HepG2 (cell line): ENCODE measurements around the gene ECD. TPM values are rescaled to one million over a fixed set of nuclear protein-coding genes. Genes with fewer than 3 reads are reported as not detected.

ENCODE experiments used
- ATAC-seq: fragments of 200-7000 bp; cut with Tn5 transposase; 3 replicates; pipeline ENCODE4 v1.9.1; 2020; ENCODE audit warnings: mild to moderate bottlenecking, moderate library complexity
- BruUV-seq: library from RNA; stranded (reverse); fragments of 400-500 nt; replicated peaks from 2 replicates; lab custom pipeline; 2021; lab: Mats Ljungman, UMichigan
- CTCF ChIA-PET: fragments of 300-600 bp; formaldehyde crosslinking; extraction: SDS; loops from one replicate; lab custom pipeline; 2021; ENCODE audit warnings: low total read pairs, inconsistent platforms, low intra/inter-chr PET ratio; lab: Yijun Ruan, JAX
- POLR2A ChIA-PET: fragments of 350-600 bp; sonication (Branson Sonifier 250); formaldehyde crosslinking; loops from one replicate; lab custom pipeline; 2020; ENCODE audit warnings: antibody characterized with exemption, inconsistent platforms; lab: Yijun Ruan, JAX
- DNase-seq: peaks from one replicate; pipeline ENCODE4 v3.0.0-alpha.2; 2015; ENCODE audit warnings: low spot score
- FAIRE-seq: peaks from 3 replicates; lab custom pipeline; 2011; peaks lifted over from hg19 to GRCh38; lab: Jason Lieb, UNC
- H2AFZ ChIP-seq: one replicate; pipeline ENCODE4 v1.6.1; 2011; ENCODE audit warnings: low read length, inconsistent platforms
- H3K27ac ChIP-seq: fragments of 300-600 bp; 3 replicates; pipeline ENCODE4 v1.8.0; 2011; ENCODE audit warnings: mixed run types, mild to moderate bottlenecking, mixed read lengths, low read length, inconsistent platforms; ENCODE audit not compliant: insufficient read depth; ENCODE audit errors: extremely low read length
- H3K27me3 ChIP-seq, 2 experiments: fragments of 200-600 bp in 1 of 2; 2 replicates in 1 of 2; 3 replicates in 1 of 2; pipeline versions ENCODE4 v1.6.0 to v1.8.0; 2011; ENCODE audit warnings: low read length in 2 of 2, mild to moderate bottlenecking in 2 of 2, moderate library complexity in 2 of 2, inconsistent platforms in 1 of 2; ENCODE audit not compliant: insufficient read depth in 2 of 2, control insufficient read depth in 1 of 2
- H3K36me3 ChIP-seq, 2 experiments: fragments of 200-600 bp in 1 of 2; replicated peaks in 1 of 2; 2 replicates in 1 of 2; 3 replicates in 1 of 2; pipeline versions ENCODE4 v1.5.1 to v1.8.0; 2011; ENCODE audit warnings: low read length in 2 of 2, inconsistent platforms in 1 of 2; ENCODE audit not compliant: insufficient read depth in 2 of 2, control insufficient read depth in 1 of 2
- H3K4me1 ChIP-seq: 2 replicates; pipeline ENCODE4 v1.5.1; 2012; ENCODE audit warnings: low read length, inconsistent platforms; ENCODE audit not compliant: insufficient read depth
- H3K4me2 ChIP-seq: 2 replicates; pipeline ENCODE4 v1.6.0; 2011; ENCODE audit warnings: low read depth, low read length, inconsistent platforms
- H3K4me3 ChIP-seq, 3 experiments: fragments of 200-600 bp in 1 of 3; sonication (generic), shearing (Covaris generic) in 1 of 3; replicated peaks in 1 of 3; 2 replicates each; pipeline ENCODE4 v1.5.1; 2011 to 2016; ENCODE audit warnings: low read length in 3 of 3, inconsistent platforms in 2 of 3, low read depth in 2 of 3, mild to moderate bottlenecking in 2 of 3, control low read depth in 1 of 3, mixed read lengths in 1 of 3; ENCODE audit not compliant: insufficient read depth in 1 of 3
- H3K79me2 ChIP-seq: one replicate; pipeline ENCODE4 v1.6.1; 2011; ENCODE audit warnings: low read length, inconsistent platforms; ENCODE audit not compliant: insufficient read depth
- H3K9ac ChIP-seq: 2 replicates; pipeline ENCODE4 v1.6.0; 2011; ENCODE audit warnings: mild to moderate bottlenecking, low read depth, low read length, inconsistent platforms; ENCODE audit not compliant: insufficient read depth
- H3K9me3 ChIP-seq: 2 replicates; pipeline ENCODE4 v1.5.1; 2012; ENCODE audit warnings: mild to moderate bottlenecking, low read length
- H4K20me1 ChIP-seq: 2 replicates; pipeline ENCODE4 v1.6.0; 2011; ENCODE audit warnings: inconsistent platforms, mild to moderate bottlenecking, low read length, moderate library complexity; ENCODE audit not compliant: insufficient read depth
- CREM ChIP-seq, 2 experiments: sonication (generic) in 1 of 2; formaldehyde crosslinking in 1 of 2; IDR thresholded peaks; 2 replicates each; pipeline versions ENCODE4 v1.4.0 to v1.6.1; 2016 to 2020; ENCODE audit warnings: antibody characterized with exemption in 1 of 2, mild to moderate bottlenecking in 1 of 2, missing genetic modification reagents in 1 of 2
- FOXA1 ChIP-seq, 2 experiments: fragments of 450-650 bp in 1 of 2; sonication (generic) in 1 of 2; formaldehyde crosslinking in 1 of 2; IDR thresholded peaks; 2 replicates each; pipeline versions ENCODE4 v1.4.0 to v1.6.1; 2016 to 2020; ENCODE audit warnings: missing genetic modification reagents in 1 of 2
- GABPA ChIP-seq, 2 experiments: IDR thresholded peaks; 2 replicates each; pipeline ENCODE4 v1.6.1; 2011 to 2016; ENCODE audit warnings: low read depth in 2 of 2, low read length in 1 of 2, missing biosample characterization in 1 of 2, missing genetic modification characterization in 1 of 2
- RBFOX2 ChIP-seq: fragments of 200-400 bp; formaldehyde crosslinking; IDR thresholded peaks from 2 replicates; pipeline ENCODE4 v1.6.1; 2017; ENCODE audit warnings: low read depth, mild to moderate bottlenecking, low read length
- SOX6 ChIP-seq, 2 experiments: fragments of 450-650 bp in 1 of 2; sonication (generic) in 1 of 2; formaldehyde crosslinking in 1 of 2; IDR thresholded peaks; 2 replicates each; pipeline versions ENCODE4 v1.4.0 to v1.6.1; 2017 to 2020; ENCODE audit warnings: antibody characterized with exemption in 1 of 2, mild to moderate bottlenecking in 1 of 2, missing genetic modification reagents in 1 of 2
- ZBTB40 ChIP-seq, 2 experiments: fragments of 450-650 bp in 1 of 2; sonication (generic) in 1 of 2; formaldehyde crosslinking in 1 of 2; IDR thresholded peaks; 2 replicates each; pipeline versions ENCODE4 v1.6.1 to v1.8.0; 2016 to 2022; ENCODE audit warnings: antibody characterized with exemption in 1 of 2, mild to moderate bottlenecking in 1 of 2, missing genetic modification reagents in 1 of 2
- WGBS: methylation state at CpG from one replicate; pipeline ENCODE4 v1.1.6; 2017; ENCODE audit warnings: low lambda C conversion rate; 5-methylcytosine and 5-hydroxymethylcytosine counted together
- in situ Hi-C: cut with HindIII; loops from 2 replicates; pipeline ENCODE4 v1.10.0; 2017; ENCODE audit warnings: low pct_unique_long_range_greater_than_20kb; ENCODE audit not compliant: extremely low pct_ligation_motif_present
- intact Hi-C: fragments of 100-400 bp; cut with micrococcal nuclease; formaldehyde crosslinking; loops from one replicate; pipeline ENCODE4 v1.10.0; 2022; ENCODE audit not compliant: unreplicated experiment
- polyA plus RNA-seq, 8 experiments: library from polyadenylated mRNA; depleted of rRNA in 3 of 8; stranded (reverse) in 7 of 8; unstranded in 1 of 8; fragments of >200 nt; fragmentation: Illumina TruSeq in 4 of 8; extraction: Trizol in 4 of 8; gene quantifications; 2 replicates each; pipeline versions ENCODE4 v1.2.1 to v1.2.3, GENCODE V29; 2011 to 2016; ENCODE audit warnings: low read depth in 4 of 8, missing spikeins in 1 of 8, mixed read lengths in 1 of 8; ENCODE audit not compliant: insufficient read depth in 1 of 8
- total RNA-seq, 5 experiments: library from RNA; depleted of rRNA; stranded (reverse); fragments of >200 nt; fragmentation: Illumina TruSeq; extraction: Trizol; gene quantifications; 2 replicates each; pipeline ENCODE4 v1.2.3, GENCODE V29; 2016; ENCODE audit warnings: low read depth in 1 of 5
- TF ChIP-seq, protein P1 (sequence below): sonication (generic); formaldehyde crosslinking; IDR thresholded peaks from 2 replicates; pipeline ENCODE4 v1.4.0; 2020; ENCODE audit warnings: missing genetic modification reagents

ECD gene
- total and polyA plus RNA-seq, 2 of the 13 experiments (the other 11 are each of a cell fraction or from before 2014, with no cell fraction given): 21.5 to 27.6 TPM

DNA sequence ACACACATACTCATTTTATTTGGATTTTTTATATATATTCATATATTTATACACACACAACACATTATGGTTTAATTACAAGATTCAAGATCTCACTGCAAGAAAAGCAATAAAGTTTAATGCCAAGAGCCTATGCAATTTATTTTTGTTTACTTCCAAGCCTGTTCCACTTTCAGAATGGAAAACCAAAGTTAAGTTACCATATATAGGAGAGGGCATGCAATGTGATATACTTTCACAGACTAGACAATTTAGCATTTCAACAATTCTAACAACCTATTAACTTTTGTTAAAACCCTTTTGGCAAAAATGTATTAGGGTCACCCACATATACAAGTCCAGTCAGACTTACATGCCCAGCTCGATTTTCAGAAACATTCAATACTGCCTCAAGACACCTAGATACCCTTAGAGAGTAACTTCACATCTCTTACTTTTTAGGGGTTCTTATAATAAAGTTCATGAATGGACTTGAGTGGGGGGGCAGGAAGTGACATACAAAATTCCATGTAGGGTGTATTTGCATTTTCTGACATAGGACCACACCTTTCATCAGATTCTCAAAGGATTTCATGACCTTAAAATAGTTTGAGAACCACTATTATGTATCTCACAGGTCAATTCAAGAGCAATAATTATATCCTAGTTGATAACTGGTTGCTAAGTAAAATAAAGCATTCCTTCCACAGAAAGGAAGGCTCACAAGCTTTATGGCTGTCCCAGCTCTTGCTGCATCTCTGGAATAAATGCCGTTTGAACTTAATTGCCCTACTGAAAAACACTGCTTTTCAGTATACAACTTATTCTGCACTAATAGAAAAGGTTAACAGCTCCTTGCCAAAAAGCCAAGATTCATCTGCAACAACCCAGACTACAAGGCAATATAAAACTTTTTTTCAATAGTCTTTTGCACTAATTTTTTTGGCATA is 73.6 kb downstream of the ECD start:
- ChIA-PET CTCF (no interaction called here), POLR2A (interaction anchor here (1.2 to 6.7 kb wide), 4 partner anchors 15 to 140 kb away, joined by 4 to 72 read pairs (median 8); partner anchors contain the start of genes ECD, FAM149B1, NUDT13 and PLA2G12B)
- Histone ChIP-seq H3K36me3 (peaks cover 0 to 7% of the 10 kb centered on the region in 2 experiments; a peak in 2 of 5 replicates), H3K27ac (peak overlapping the region; percentile 84), H4K20me1 (peaks cover 53% of the 10 kb centered on the region), H3K9ac (peak overlapping the region; percentile 94), H3K4me3 (peak overlapping the region; percentile 97 to 100 (median 99)), H2AFZ (no peak overlapping the region), H3K4me1 (peaks cover 54% of the 10 kb centered on the region), H3K27me3 (no peaks in the 10 kb centered on the region; a peak in 1 of 5 replicates), H3K79me2 (peaks cover 72% of the 10 kb centered on the region), H3K9me3 (no peaks in the 10 kb centered on the region), H3K4me2 (peak overlapping the region; percentile 78)
- no peak for DNase-seq
- 11% methylated on average over 2 of the region's 2 CpGs for WGBS
- in situ Hi-C loops (no loop called here), intact Hi-C loops (no loop called here)
- no TSS peak for BruUV-seq
- no peak for FAIRE-seq
- TF ChIP-seq CREM (IDR thresholded peaks at IDR 0.05): 0 out of 2 replicates have a peak, but pooled peaks have one; percentile 13
- TF ChIP-seq CREM (CRISPR knock-in tag; IDR thresholded peaks at IDR 0.05): no peak
- TF ChIP-seq SOX6 (IDR thresholded peaks at IDR 0.05): no peak
- no peak for TF ChIP-seq SOX6 (CRISPR knock-in tag; IDR thresholded peaks at IDR 0.05)
- TF ChIP-seq, protein P1, sequence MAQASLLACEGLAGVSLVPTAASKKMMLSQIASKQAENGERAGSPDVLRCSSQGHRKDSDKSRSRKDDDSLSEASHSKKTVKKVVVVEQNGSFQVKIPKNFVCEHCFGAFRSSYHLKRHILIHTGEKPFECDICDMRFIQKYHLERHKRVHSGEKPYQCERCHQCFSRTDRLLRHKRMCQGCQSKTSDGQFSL: peak; percentile 90
- 0 out of 2 replicates have a peak, but pooled peaks have one; percentile 8 for TF ChIP-seq RBFOX2
- no peak for TF ChIP-seq FOXA1 (IDR thresholded peaks at IDR 0.05)
- no peak for TF ChIP-seq FOXA1 (CRISPR knock-in tag; IDR thresholded peaks at IDR 0.05)
- TF ChIP-seq GABPA (IDR thresholded peaks at IDR 0.05; ENCODE audit: low read depth, low read length): no peak
- peak; percentile 53; the same call in 1 of the 2 replicates for TF ChIP-seq GABPA (CRISPR knock-in tag; IDR thresholded peaks at IDR 0.05; ENCODE audit: low read depth)
- TF ChIP-seq ZBTB40 (IDR thresholded peaks at IDR 0.05): peak; percentile 32; the same call in 1 of the 2 replicates
- TF ChIP-seq ZBTB40 (CRISPR knock-in tag; IDR thresholded peaks at IDR 0.05): no peak
- no peak for ATAC-seq
